Suprapubic skin (tissue), 4 donors: ENCODE measurements around the gene MPC2.

Experiments
- CTCF ChIP-seq, 2 donors: fragments of 200-600 bp in 1 of 2; fragments of 450-650 bp in 1 of 2; sonication (generic) in 1 of 2; IDR thresholded peaks; one replicate each; pipeline ENCODE4 v1.5.1; 2016 to 2019; ENCODE audit warnings: antibody characterized with exemption in 2 of 2, mild to moderate bottlenecking in 1 of 2, moderate library complexity in 1 of 2
- EP300 ChIP-seq: sonication (generic); formaldehyde crosslinking; IDR thresholded peaks from one replicate; pipeline ENCODE4 v1.6.1; 2017; ENCODE audit warnings: antibody characterized with exemption
- POLR2A ChIP-seq, 2 donors: fragments of 450-650 bp; IDR thresholded peaks; one replicate each; pipeline ENCODE4 v1.6.1; 2017; ENCODE audit warnings: antibody characterized with exemption in 2 of 2, mild to moderate bottlenecking in 2 of 2, moderate library complexity in 2 of 2
- POLR2AphosphoS5 ChIP-seq, 3 donors: sonication (generic); formaldehyde crosslinking; IDR thresholded peaks; one replicate each; pipeline ENCODE4 v1.6.1; 2017; ENCODE audit warnings: antibody characterized with exemption in 3 of 3

GRCh38 chr1:167926486-167926997 lies 10.3 kb downstream of the MPC2 start:
- no peak for TF ChIP-seq CTCF (IDR thresholded peaks at IDR 0.05)
- TF ChIP-seq POLR2A (IDR thresholded peaks at IDR 0.05) = no peak
- no peak for TF ChIP-seq POLR2AphosphoS5 (IDR thresholded peaks at IDR 0.05)
- no peak for TF ChIP-seq EP300
